AG04450 (cell line): ENCODE data around the gene TMEM259. TPM values are rescaled to one million over a fixed set of nuclear protein-coding genes. Genes with fewer than 3 reads are reported as not detected.

Experiments used
- CTCF ChIA-PET: fragments of 300-600, 350-600 bp; formaldehyde crosslinking; extraction: SDS; loops from one replicate; lab custom pipeline; 2022; ENCODE audit warnings: antibody characterized with exemption, inconsistent platforms; lab: Charles Lee
- POLR2A ChIA-PET: fragments of 350-600 bp; formaldehyde crosslinking; extraction: SDS; loops from one replicate; lab custom pipeline; 2021; ENCODE audit warnings: antibody characterized with exemption, inconsistent platforms; lab: Yijun Ruan, JAX
- DNase-seq: peaks from one replicate; pipeline ENCODE4 v3.0.0-alpha.2; 2011; ENCODE audit warnings: low read depth, low spot score
- H3K27ac ChIP-seq: one replicate; pipeline ENCODE4 v1.5.1; 2012; ENCODE audit warnings: low read depth, low read length, control low read depth
- H3K27me3 ChIP-seq: one replicate; pipeline ENCODE4 v1.6.0; 2012; ENCODE audit warnings: low read length; ENCODE audit not compliant: control insufficient read depth, insufficient read depth
- H3K4me3 ChIP-seq: 2 replicates; pipeline ENCODE4 v1.5.1; 2011; ENCODE audit warnings: mild to moderate bottlenecking, low read depth, low read length, control low read depth
- H3K9me3 ChIP-seq: 2 replicates; pipeline ENCODE4 v1.5.1; 2012; ENCODE audit warnings: low read length; ENCODE audit not compliant: control insufficient read depth, insufficient read depth
- CTCF ChIP-seq: IDR thresholded peaks from 2 replicates; pipeline ENCODE4 v1.5.1; 2011; ENCODE audit warnings: low read depth, low read length, control low read depth, inconsistent platforms
- polyA minus RNA-seq: library from RNA; depleted of rRNA, polyadenylated mRNA; stranded (reverse); fragments of >200 nt; gene quantifications from 2 replicates; pipeline ENCODE4 v1.2.3, GENCODE V29; 2011; rRNA and poly(A)+ RNA removed
- polyA plus RNA-seq: library from polyadenylated mRNA; depleted of rRNA; stranded (reverse); fragments of >200 nt; gene quantifications from 2 replicates; pipeline ENCODE4 v1.2.3, GENCODE V29; 2011; rRNA removed

TMEM259 gene
- 55.8 and 74.0 TPM in 2 replicates for polyA plus RNA-seq
- polyA minus RNA-seq = 39.4 and 62.0 TPM in 2 replicates

- no peaks in the 10 kb centered on the region for H3K27me3 ChIP-seq
- ChIA-PET CTCF (interaction anchor here (1.0 kb wide), 1 partner anchor 220 kb away, joined by 3 read pairs; no protein-coding TSS in a partner anchor), POLR2A (interaction anchor here (0.6 to 1.4 kb wide), 9 partner anchors 16 to 248 kb away, joined by 3 to 13 read pairs (median 4); partner anchors contain the start of genes ABCA7, CIRBP and GPX4)
- H3K9me3 ChIP-seq = no peaks in the 10 kb centered on the region; the same call in 1 of the 2 replicates
- H3K27ac ChIP-seq = peak within 1 kb of the TSS; percentile 82
- peak within 1 kb of the TSS; percentile 91 for H3K4me3 ChIP-seq
- TF ChIP-seq CTCF = no peak
- peak; percentile 93 for DNase-seq
Observed at GRCh38 chr19:1020868-1021425, at the start of gene TMEM259. TMEM259 (minus strand) TSS chr19:1021123; CDS start chr19:1020996, 127 bp downstream.

GRCh38 chr19:1070576-1070930 is 49.6 kb upstream of the TMEM259 start:
- CTCF ChIA-PET = no interaction called here
- POLR2A ChIA-PET = no interaction called here
- no peak overlapping the region for H3K27ac ChIP-seq
- peaks cover 2% of the 10 kb centered on the region; the same call in 1 of the 2 replicates for H3K9me3 ChIP-seq
- no peak overlapping the region for H3K4me3 ChIP-seq
- no peak for DNase-seq
- peak; percentile 26; the same call in 1 of the 2 replicates for TF ChIP-seq CTCF
- peaks cover 31% of the 10 kb centered on the region for H3K27me3 ChIP-seq

GRCh38 chr19:1069009-1069779 is 48.3 kb upstream of the TMEM259 start:
- H3K9me3 ChIP-seq = peaks cover 4% of the 10 kb centered on the region; the same call in 1 of the 2 replicates
- H3K4me3 ChIP-seq = no peak overlapping the region
- CTCF ChIA-PET = interaction anchor here (0.6 kb wide), 1 partner anchor 154 kb away, joined by 3 read pairs; no protein-coding TSS in a partner anchor
- no peak for TF ChIP-seq CTCF
- H3K27ac ChIP-seq = no peak overlapping the region
- peaks cover 31% of the 10 kb centered on the region for H3K27me3 ChIP-seq
- POLR2A ChIA-PET = no interaction called here
- DNase-seq = no peak

GRCh38 chr19:1068009-1069001 is 47.4 kb upstream of the TMEM259 start:
- H3K9me3 ChIP-seq = peaks cover 13% of the 10 kb centered on the region; the same call in 1 of the 2 replicates
- TF ChIP-seq CTCF = no peak
- H3K27me3 ChIP-seq = peaks cover 31% of the 10 kb centered on the region
- no peak overlapping the region for H3K27ac ChIP-seq
- CTCF ChIA-PET = no interaction called here
- no peak for DNase-seq
- no peak overlapping the region for H3K4me3 ChIP-seq
- POLR2A ChIA-PET = interaction anchor here (0.7 kb wide), 1 partner anchor 201 kb away, joined by 3 read pairs; the partner anchor contains the start of gene CIRBP
